ENCODE results near the gene CXCL14. TPM values are rescaled to one million over a fixed set of nuclear protein-coding genes. Genes with fewer than 3 reads are reported as not detected.

The CXCL14 gene
- total RNA-seq, 1 experiment from 2014 or later = not detected

DNA sequence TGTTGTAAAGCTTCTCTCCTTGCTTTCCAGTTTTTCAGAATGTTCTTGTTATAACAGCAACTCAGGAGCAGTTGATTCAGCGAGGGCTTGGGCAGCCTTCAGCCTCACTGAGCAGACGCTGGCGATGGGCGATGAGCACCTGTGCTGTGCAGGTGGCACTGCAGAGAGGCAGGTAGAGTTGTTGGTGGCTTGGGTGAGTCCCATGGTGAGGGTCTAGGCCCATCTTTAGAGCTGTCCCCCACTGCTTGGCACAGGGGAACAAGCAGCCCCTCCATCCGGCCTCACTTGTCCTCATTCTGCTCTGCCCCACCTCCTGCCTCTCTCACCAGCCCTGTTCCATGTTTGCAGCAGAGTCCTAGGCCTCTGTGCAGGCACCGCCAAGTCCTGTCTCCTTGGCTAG is 6.1 kb upstream of the CXCL14 start:
- intact Hi-C loops (cut with micrococcal nuclease) = no loop called here
- ChIA-PET RAD21 (ENCODE audit: low non-redundant PET in 1 of 2, low total read pairs in 2 of 2, uncharacterized antibody in 2 of 2, unreplicated experiment in 2 of 2) (no interaction called here), CTCF (no interaction called here), POLR2A (no interaction called here)
- Histone ChIP-seq H3K4me1 (ENCODE audit: control insufficient read depth in 1 of 2, insufficient read depth in 2 of 2, low read length in 2 of 2) (no peaks in the 10 kb centered on the region), H3K4me3 (replicated peaks in 1 of 2; ENCODE audit: low read depth in 1 of 2, low read length in 2 of 2) (no peak overlapping the region), H3K36me3 (ENCODE audit: control insufficient read depth in 1 of 2, insufficient read depth in 2 of 2, low read length in 2 of 2) (no peaks in the 10 kb centered on the region), H4K20me1 (ENCODE audit: insufficient read depth) (no peaks in the 10 kb centered on the region), H2AFZ (ENCODE audit: low read depth, low read length, poor library complexity, severe bottlenecking) (no peak overlapping the region), H3K4me2 (ENCODE audit: low read length) (no peak overlapping the region), H3K27me3 (ENCODE audit: insufficient read depth, low read length) (peaks cover 36% of the 10 kb centered on the region), H3K9me3 (ENCODE audit: control insufficient read depth in 1 of 2, insufficient read depth in 1 of 2, low read depth in 1 of 2, low read length in 2 of 2) (no peaks in the 10 kb centered on the region), H3K27ac (ENCODE audit: low read depth, low read length) (no peak overlapping the region), H3K9me2 (ENCODE audit: insufficient read depth) (no peaks in the 10 kb centered on the region), H3K9ac (ENCODE audit: low read length) (no peak overlapping the region), H3K79me2 (ENCODE audit: insufficient read depth, low read length) (no peaks in the 10 kb centered on the region)
- ATAC-seq (no peak), DNase-seq (ENCODE audit: low read depth, low spot score) (no peak)
- TF ChIP-seq ATF3 (IDR thresholded peaks at IDR 0.05) (no peak), ELF1 (IDR thresholded peaks at IDR 0.05; ENCODE audit: borderline replicate concordance, low read depth) (no peak), ZFX (IDR thresholded peaks at IDR 0.05) (no peak), TCF7L2 (IDR thresholded peaks at IDR 0.05; ENCODE audit: borderline replicate concordance, extremely low read depth, insufficient read depth, insufficient read length) (no peak)
- BruUV-seq (replicated peaks) = no TSS peak

DNA sequence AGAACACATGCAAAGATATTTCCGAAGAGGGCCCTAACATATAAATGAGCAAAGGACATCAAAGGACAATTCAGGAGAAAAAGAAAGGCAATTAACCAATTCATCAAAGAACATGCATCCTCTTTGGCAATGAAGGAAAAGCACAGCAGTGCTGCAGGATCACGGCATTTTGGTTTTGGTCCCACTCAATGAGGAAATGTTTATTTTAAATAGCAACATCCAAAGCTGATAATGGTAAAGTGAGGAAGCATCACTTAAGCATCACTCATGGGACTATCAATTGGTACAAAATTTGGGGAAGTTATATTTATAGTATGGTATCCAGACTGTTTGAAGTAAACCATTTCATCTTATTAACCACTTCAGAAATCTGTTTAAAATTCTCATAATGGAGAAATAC is 5.5 kb upstream of the CXCL14 start:
- H3K27ac ChIP-seq (ENCODE audit: low read depth, low read length) = no peak overlapping the region
- no peak overlapping the region for H3K4me2 ChIP-seq (ENCODE audit: low read length)
- H3K36me3 ChIP-seq (ENCODE audit: control insufficient read depth in 1 of 2, insufficient read depth in 2 of 2, low read length in 2 of 2) = no peaks in the 10 kb centered on the region
- H4K20me1 ChIP-seq (ENCODE audit: insufficient read depth) = no peaks in the 10 kb centered on the region
- H3K9me3 ChIP-seq (ENCODE audit: control insufficient read depth in 1 of 2, insufficient read depth in 1 of 2, low read depth in 1 of 2, low read length in 2 of 2) = no peaks in the 10 kb centered on the region
- no peak for DNase-seq (ENCODE audit: low read depth, low spot score)
- ChIA-PET CTCF (no interaction called here), POLR2A (no interaction called here), RAD21 (ENCODE audit: low non-redundant PET in 1 of 2, low total read pairs in 2 of 2, uncharacterized antibody in 2 of 2, unreplicated experiment in 2 of 2) (no interaction called here)
- H3K27me3 ChIP-seq (ENCODE audit: insufficient read depth, low read length) = peaks cover 36% of the 10 kb centered on the region
- H3K9me2 ChIP-seq (ENCODE audit: insufficient read depth) = no peaks in the 10 kb centered on the region
- intact Hi-C loops (cut with micrococcal nuclease) = no loop called here
- H3K9ac ChIP-seq (ENCODE audit: low read length) = no peak overlapping the region
- no peak overlapping the region for H2AFZ ChIP-seq (ENCODE audit: low read depth, low read length, poor library complexity, severe bottlenecking)
- no peak overlapping the region for H3K4me3 ChIP-seq (replicated peaks in 1 of 2; ENCODE audit: low read depth in 1 of 2, low read length in 2 of 2)
- no TSS peak for BruUV-seq (replicated peaks)
- H3K4me1 ChIP-seq (ENCODE audit: control insufficient read depth in 1 of 2, insufficient read depth in 2 of 2, low read length in 2 of 2) = no peaks in the 10 kb centered on the region
- ATAC-seq = no peak
- no peaks in the 10 kb centered on the region for H3K79me2 ChIP-seq (ENCODE audit: insufficient read depth, low read length)
- TF ChIP-seq JUND (IDR thresholded peaks at IDR 0.05) (no peak), EZH2 (IDR thresholded peaks at IDR 0.05) (no peak), ZNF274 (IDR thresholded peaks at IDR 0.05; ENCODE audit: low read depth, low read length) (no peak), SP1 (IDR thresholded peaks at IDR 0.05; ENCODE audit: low read depth) (no peak), CBX3 (IDR thresholded peaks at IDR 0.05; ENCODE audit: low read depth) (no peak), SIN3A (IDR thresholded peaks at IDR 0.05; ENCODE audit: low read depth) (no peak), EGR1 (IDR thresholded peaks at IDR 0.05; ENCODE audit: low read depth) (no peak), MAX (IDR thresholded peaks at IDR 0.05) (no peak), CEBPB (IDR thresholded peaks at IDR 0.05; ENCODE audit: low read depth) (no peak), SRF (IDR thresholded peaks at IDR 0.05; ENCODE audit: low read depth) (no peak), TCF7L2 (IDR thresholded peaks at IDR 0.05; ENCODE audit: borderline replicate concordance, extremely low read depth, insufficient read depth, insufficient read length) (no peak), ZBTB33 (IDR thresholded peaks at IDR 0.05; ENCODE audit: extremely low read depth, insufficient replicate concordance, low read length) (no peak), POLR2AphosphoS5 (IDR thresholded peaks at IDR 0.05; ENCODE audit: low read depth, low read length) (no peak), RAD21 (IDR thresholded peaks at IDR 0.05; ENCODE audit: low read depth) (no peak), YY1 (IDR thresholded peaks at IDR 0.05; ENCODE audit: extremely low read depth, insufficient replicate concordance, low read depth, low read length) (no peak), POLR2A (IDR thresholded peaks at IDR 0.05; ENCODE audit: borderline replicate concordance, extremely low read depth, insufficient read depth, insufficient read length) (no peak), EZH2phosphoT487 (IDR thresholded peaks at IDR 0.05; ENCODE audit: borderline replicate concordance) (no peak)
